HG03139 (cell line): Measurements from ENCODE around the gene CACNA2D3.
"Not testable (repeated sequence)": the region's sequence is repeated elsewhere in the genome, so short reads cannot be mapped to it uniquely, and the experiment has no call there.

Experiments used
- ATAC-seq: cut with Tn5 transposase; IDR thresholded peaks from one replicate; pipeline ENCODE4 v1.9.1; 2021; ENCODE audit not compliant: unreplicated experiment

Gene CACNA2D3

DNA sequence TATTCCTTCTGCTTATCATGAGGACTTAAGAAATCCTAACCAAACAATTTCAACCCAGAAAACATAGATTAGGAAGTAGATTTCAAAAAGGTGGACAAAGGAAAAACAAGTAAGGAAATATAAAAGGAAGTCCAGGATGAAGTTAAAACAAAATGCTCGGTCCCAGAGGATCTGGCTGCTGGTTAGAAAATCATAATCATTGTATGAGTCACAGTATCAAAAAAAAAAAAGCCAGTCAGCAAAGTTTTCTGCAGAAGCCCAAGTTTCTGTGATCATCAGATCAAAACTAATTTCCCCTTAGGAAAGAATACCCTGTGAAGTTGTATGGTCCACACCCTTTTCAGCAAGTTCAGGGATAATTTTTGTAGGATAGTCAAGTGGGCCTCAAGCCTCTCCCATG, 848.5 kb downstream of the CACNA2D3 start:
- no peak for ATAC-seq

- ATAC-seq, result no peak
These were observed 855.1 kb downstream of the CACNA2D3 start for GRCh38 chr3:54977439-54977838.

DNA sequence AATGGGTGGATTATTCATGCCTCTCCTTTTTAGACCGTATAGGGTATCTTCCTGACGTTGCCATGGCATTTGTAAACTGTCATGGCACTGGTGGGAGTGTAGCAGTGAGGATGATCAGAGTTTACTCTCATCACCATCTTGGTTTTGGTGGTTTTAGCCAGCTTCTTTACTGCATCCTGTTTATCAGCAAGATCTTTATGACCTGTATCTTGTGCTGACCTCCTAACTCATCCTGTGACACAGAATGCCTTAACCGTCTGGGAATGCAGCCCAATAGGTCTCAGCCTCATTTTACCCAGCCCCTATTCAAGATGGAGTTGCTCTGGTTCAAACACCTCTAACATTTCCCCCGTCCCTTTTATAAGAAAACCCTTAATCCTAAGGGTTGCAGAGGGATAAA, 855.6 kb downstream of the CACNA2D3 start:
- not testable (repeated sequence) for ATAC-seq

GRCh38 chr3:54982807-54983206, 860.5 kb downstream of the CACNA2D3 start:
- ATAC-seq, result no peak

DNA sequence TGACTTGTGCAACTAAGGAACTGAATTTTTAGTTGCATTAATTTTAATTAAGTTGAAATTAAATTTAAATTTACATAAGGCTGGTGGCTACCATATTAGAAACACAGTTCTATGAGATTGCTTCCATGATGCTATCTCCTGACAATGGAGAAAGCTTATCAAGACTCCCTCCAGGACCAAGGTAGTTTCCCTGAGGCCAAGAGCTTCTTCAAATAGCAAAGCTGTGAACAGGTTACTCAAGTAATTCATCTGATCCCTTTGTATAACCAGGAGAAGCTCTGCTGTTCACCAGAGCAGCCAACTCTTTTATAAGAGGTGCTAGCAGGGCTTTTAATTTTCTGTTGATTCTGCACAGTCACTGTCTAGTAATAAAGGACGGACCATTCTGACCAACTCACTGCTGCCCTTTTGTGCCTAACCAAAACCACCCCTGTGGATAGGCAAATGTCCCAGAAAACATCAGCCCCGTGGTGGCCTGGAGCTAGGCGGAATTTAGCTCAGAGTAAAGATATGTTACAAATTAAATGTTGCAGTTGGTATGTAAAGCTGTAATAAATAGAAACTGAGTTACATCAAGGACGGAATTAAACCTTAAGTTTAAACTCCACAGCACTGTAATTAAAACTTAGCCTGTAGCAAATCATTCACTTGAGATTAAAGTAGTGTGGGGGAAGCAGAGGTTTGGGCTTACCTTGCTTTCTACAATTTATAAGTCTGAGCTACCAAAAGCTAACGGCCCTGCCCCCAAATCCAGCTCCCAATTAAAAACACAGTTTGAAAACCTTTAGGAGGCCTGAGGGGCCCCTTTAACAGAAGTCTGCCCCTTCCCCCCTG, 861.1 kb downstream of the CACNA2D3 start:
- ATAC-seq, result no peak

DNA sequence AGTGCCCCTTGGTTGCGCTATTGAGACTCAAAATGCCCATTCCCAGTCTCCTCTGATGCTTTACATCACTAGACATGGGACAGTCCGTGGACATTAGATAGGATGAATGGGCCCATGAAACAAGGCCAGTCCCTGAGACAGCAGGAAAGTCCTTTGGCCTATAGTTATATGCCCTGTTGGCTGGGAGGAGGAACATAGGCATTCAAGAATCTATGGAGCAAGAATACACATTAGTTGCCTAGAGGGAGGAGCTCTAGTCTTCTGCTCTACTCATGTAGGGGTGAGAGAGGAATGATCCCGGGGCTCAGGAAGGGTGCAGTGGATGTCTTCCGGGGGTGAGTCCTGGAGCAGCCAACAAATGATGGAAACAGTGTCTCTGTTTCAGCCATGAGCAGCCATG, 863.5 kb downstream of the CACNA2D3 start:
- ATAC-seq, result no peak

- no peak for ATAC-seq
These were observed 863.9 kb downstream of the CACNA2D3 start for GRCh38 chr3:54986294-54986693.

- no peak for ATAC-seq
These were observed 865.4 kb downstream of the CACNA2D3 start for GRCh38 chr3:54987719-54988118.

- ATAC-seq, result no peak
These were observed 866.0 kb downstream of the CACNA2D3 start for GRCh38 chr3:54988302-54988837.

DNA sequence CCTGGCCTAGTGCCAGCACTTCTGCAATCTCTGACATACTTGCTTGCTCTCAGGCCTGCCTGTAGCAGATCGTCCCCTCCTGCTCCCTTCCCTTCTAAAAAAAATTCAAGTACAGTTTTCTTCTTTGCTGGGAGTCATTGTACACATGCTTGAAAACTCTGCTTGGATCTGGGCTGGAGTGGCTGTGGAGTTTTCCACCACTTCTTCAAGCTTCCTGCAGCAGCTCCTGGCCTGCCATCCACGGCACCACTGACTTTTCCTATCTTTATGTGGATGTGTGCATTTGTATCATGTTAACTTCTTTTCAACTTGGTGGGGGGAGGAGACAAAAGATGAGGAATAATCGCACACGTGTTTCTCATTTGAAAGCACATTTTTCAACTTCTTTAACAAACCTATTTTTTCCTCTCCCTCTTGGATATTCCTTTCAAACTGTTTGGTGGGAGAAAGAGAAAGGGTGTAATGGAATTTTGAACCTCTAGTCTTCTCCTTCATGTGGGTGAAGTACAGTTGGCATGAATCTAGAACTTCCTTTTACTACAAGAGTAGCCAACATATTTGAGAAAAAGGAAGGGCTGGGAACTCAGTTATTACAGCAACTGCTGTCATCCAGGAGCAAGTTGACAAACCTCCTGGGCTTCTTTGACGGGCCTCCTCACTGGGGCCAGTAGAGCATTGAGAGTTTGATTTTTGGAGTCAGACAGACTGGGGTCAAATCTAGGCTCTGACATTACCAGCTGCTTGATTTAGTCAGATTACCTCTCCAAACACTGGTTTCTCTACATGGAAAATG, 866.7 kb downstream of the CACNA2D3 start:
- no peak for ATAC-seq

GRCh38 chr3:54994111-54994513, 871.8 kb downstream of the CACNA2D3 start:
- no peak for ATAC-seq

DNA sequence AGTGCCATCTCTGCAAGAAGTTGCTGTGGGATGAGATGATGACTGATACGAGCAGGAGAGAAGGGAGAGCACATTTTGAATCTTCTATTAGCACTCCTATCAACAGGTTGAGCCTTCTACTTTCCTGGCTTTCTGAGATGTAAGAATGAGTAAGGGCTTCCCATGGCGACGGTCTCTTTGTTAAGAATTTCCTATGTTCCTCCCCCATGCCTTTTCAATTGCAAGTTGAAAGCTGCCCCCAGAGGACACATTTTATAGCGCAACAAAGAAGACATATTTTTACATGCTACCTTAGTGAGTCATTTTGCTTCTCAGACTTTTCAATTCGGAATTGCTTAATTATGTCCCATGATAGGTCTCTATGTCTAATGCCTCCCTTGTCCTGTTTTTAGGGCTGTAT, 876.8 kb downstream of the CACNA2D3 start:
- ATAC-seq, result no peak

DNA sequence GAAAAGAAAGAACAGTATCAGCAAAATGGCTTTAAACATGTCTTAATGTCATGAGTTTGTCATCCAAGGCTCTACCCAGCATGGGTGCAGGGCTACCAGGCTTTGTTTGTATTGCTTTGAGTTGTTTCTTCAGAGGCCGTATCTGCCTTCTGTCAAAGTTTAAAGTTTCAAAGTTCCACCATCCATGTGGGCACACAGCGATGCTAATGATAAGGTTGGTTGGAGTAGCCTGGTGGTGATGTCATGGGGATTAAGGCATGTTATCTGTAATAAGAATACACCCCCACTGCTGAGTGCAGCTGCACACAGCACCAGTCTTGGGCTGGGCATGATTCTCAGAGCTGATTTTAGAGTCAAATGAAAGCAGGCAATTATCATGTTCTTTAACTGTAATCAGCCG, 877.5 kb downstream of the CACNA2D3 start:
- ATAC-seq, result no peak

GRCh38 chr3:55000546-55000945, 878.2 kb downstream of the CACNA2D3 start:
- ATAC-seq, result no peak

- ATAC-seq, result no peak
These were observed 878.6 kb downstream of the CACNA2D3 start for GRCh38 chr3:55000953-55001352.

DNA sequence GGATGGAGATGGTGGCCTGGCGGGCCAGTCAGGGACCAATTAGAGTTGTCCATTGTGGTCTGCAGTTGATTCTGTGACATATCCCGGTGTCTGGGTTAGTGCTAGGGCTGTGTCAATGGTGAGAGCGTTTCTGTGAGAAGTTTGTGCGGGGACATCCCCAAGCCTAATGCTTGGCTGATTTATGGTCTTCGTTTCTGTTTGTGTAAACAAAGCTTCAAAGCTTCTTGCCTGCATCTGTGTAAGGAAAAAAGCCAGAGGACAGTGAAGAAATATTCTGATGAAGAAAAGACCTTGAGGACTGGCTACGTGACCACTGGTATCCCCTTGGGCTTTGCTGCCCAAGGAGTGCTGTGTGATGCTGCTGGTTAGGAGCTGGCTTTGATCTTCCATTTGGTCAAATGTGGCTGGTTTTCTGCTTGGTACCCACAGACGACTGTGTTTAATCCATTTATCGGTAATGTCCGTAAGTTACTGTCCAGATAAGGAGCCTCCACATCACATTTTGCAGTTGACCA, 880.1 kb downstream of the CACNA2D3 start:
- no peak for ATAC-seq

DNA sequence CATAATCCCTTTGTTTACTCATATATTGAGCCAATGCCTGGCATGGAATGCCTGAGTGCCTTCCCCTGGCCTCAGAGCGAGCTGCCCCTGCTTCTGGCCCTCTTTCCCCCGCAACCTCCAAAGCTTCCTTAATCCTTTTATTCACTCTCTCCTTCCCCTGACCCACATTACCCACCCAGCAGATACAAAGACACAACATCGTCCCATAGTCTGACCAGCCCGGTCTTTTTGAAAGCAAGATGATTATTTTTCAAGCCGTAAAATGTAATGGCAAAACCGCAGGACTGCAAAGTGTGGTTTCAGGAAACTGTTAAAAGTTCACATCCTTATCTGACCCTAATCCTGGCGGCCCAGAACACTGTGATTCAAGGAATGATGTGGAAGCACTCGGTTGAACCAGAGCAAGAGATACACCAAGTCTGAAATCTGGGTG, 883.9 kb downstream of the CACNA2D3 start:
- ATAC-seq, result no peak

GRCh38 chr3:55007971-55008370, 885.6 kb downstream of the CACNA2D3 start:
- no peak for ATAC-seq

- no peak for ATAC-seq
These were observed 887.0 kb downstream of the CACNA2D3 start for GRCh38 chr3:55009372-55009771.

DNA sequence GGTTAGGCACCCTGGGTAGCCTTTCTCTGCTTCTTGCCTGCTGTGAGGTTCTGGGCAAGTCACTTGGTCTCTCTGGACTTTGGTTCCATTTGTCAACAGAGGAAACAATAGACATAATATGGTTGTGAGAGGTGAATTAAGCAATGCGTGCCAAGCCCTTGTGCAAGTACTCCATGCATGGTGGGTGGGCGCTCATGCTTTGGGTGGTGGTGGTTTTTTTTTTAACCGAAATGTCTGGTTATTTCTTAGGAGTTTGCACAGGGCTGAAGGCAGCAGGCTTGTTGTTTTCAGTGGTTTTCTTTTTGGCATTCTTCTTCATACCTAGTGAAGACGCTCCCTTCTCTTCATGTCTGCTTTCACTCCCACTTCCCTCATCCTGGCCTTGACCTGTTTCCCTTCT, 889.7 kb downstream of the CACNA2D3 start:
- no peak for ATAC-seq

DNA sequence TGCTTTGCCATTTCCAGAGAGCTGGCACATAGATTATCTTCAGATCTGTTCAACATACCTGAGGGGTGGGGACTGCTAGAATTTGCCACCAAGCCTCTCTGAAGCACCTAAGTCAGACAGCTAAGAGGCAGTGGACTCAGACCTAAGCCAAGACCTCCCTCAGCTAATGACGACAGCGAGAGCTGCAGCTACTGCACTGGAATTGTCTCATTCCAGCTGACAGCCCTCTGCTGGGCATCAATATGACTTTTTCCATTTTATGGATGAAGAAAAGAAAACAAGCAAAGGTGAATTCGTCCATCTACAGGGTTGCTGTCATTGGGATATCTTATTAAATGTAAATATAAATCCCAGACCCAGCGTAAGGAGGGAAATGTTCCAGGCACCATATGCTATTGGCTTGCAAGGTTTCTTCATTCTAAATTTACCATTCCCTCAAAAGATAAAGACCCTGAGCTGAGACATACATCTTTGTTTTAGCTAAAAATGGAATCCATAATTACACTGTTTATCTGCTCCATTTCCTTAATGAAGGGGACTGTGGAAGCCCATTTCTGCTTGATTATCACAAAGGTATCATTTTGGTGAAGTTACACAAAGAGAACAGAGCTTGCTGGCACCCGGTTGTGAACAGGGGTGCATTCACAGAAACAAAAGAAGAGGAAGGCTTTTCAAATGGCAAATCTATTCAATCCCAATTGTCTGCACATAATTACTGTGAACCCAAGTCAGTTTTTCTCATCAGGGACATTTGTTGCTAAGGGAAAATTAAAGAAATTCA, 891.0 kb downstream of the CACNA2D3 start:
- ATAC-seq, result no peak
